Hepatocyte (in vitro differentiated cells): Measurements from ENCODE around the gene SYNRG. TPM values are rescaled to one million over a fixed set of nuclear protein-coding genes. Genes with fewer than 3 reads are reported as not detected.
A peak's percentile ranks its signal among the peaks of the same experiment; 100 is the strongest.

Experiments
- DNase-seq: peaks from one replicate; pipeline ENCODE4 v3.0.0-alpha.2; 2016; ENCODE audit warnings: low spot score
- H2AFZ ChIP-seq: fragments of 200-600 bp; sonication (generic); 2 replicates; pipeline ENCODE4 v1.6.0; 2016; ENCODE audit warnings: antibody characterized with exemption, mild to moderate bottlenecking
- H3K27ac ChIP-seq: fragments of 200-600 bp; sonication (generic); 2 replicates; pipeline ENCODE4 v1.5.1; 2016; ENCODE audit warnings: mild to moderate bottlenecking
- H3K27me3 ChIP-seq: fragments of 200-600 bp; sonication (generic); 2 replicates; pipeline ENCODE4 v1.6.1; 2016
- H3K36me3 ChIP-seq: fragments of 200-600 bp; sonication (generic); replicated peaks from 2 replicates; pipeline ENCODE4 v1.5.1; 2016; ENCODE audit warnings: low read depth; ENCODE audit not compliant: insufficient read depth
- H3K4me1 ChIP-seq: fragments of 200-600 bp; sonication (generic); 2 replicates; pipeline ENCODE4 v1.5.1; 2016; ENCODE audit warnings: mild to moderate bottlenecking, moderate library complexity; ENCODE audit not compliant: insufficient read depth
- H3K4me2 ChIP-seq: fragments of 200-600 bp; sonication (generic); 2 replicates; pipeline ENCODE4 v1.6.0; 2016
- H3K4me3 ChIP-seq: fragments of 200-600 bp; sonication (generic); 2 replicates; pipeline ENCODE4 v1.5.1; 2016; ENCODE audit warnings: mild to moderate bottlenecking
- H3K79me2 ChIP-seq: fragments of 200-600 bp; sonication (generic); 2 replicates; pipeline ENCODE4 v1.6.0; 2017; ENCODE audit warnings: mild to moderate bottlenecking
- H3K9me2 ChIP-seq: fragments of 200-600 bp; sonication (generic); replicated peaks from 2 replicates; pipeline ENCODE4 v1.6.0; 2017; ENCODE audit warnings: mild to moderate bottlenecking; ENCODE audit not compliant: insufficient read depth
- H3K9me3 ChIP-seq: fragments of 200-600 bp; sonication (generic); 2 replicates; pipeline ENCODE4 v1.5.1; 2016; ENCODE audit warnings: low read depth, mild to moderate bottlenecking
- H4K20me1 ChIP-seq: fragments of 200-600 bp; sonication (generic); 2 replicates; pipeline ENCODE4 v1.6.0; 2016; ENCODE audit warnings: mild to moderate bottlenecking; ENCODE audit not compliant: insufficient read depth, poor library complexity, severe bottlenecking
- CTCF ChIP-seq: fragments of 200-600 bp; sonication (generic); IDR thresholded peaks from 2 replicates; pipeline ENCODE4 v1.5.1; 2016; ENCODE audit warnings: antibody characterized with exemption, mild to moderate bottlenecking; ENCODE audit not compliant: poor library complexity
- EZH2 ChIP-seq: fragments of 200-600 bp; sonication (generic); IDR thresholded peaks from 2 replicates; pipeline ENCODE4 v1.6.1; 2016; ENCODE audit warnings: antibody characterized with exemption, mild to moderate bottlenecking, borderline replicate concordance
- EZH2phosphoT487 ChIP-seq: fragments of 200-600 bp; sonication (generic); IDR thresholded peaks from one replicate; pipeline ENCODE4 v1.6.1; 2018; ENCODE audit warnings: antibody characterized with exemption, mild to moderate bottlenecking, low read depth, moderate library complexity; ENCODE audit not compliant: unreplicated experiment, severe bottlenecking
- WGBS: methylation state at CpG from one replicate; pipeline ENCODE4 v1.1.6; 2016; ENCODE audit warnings: low lambda C conversion rate; ENCODE audit errors: missing lambda C conversion rate; 5-methylcytosine and 5-hydroxymethylcytosine counted together
- polyA plus RNA-seq: library from polyadenylated mRNA; unstranded; fragments of >200 nt; fragmentation: Nextera tagmentation; extraction: Ambion mirVana; gene quantifications from 2 replicates; pipeline ENCODE4 v1.2.1, GENCODE V29; 2016
- total RNA-seq: library from RNA; depleted of rRNA; stranded (reverse); fragments of >200 nt; gene quantifications from 2 replicates; pipeline ENCODE4 v1.2.3, GENCODE V29; 2014

SYNRG gene
- total and polyA plus RNA-seq, 2 experiments from 2014 or later = 20.7 to 21.6 TPM

GRCh38 chr17:37547986-37548385 is 61.2 kb downstream of the SYNRG start:
- no peak overlapping the region for H2AFZ ChIP-seq
- H3K4me2 ChIP-seq = no peak overlapping the region
- no peak overlapping the region for H3K27ac ChIP-seq
- no peak overlapping the region for H3K4me3 ChIP-seq
- peaks cover 8% of the 10 kb centered on the region for H3K4me1 ChIP-seq
- no peak for TF ChIP-seq EZH2phosphoT487
- no peak for TF ChIP-seq CTCF
- TF ChIP-seq EZH2 = no peak
- DNase-seq = no peak
- H3K36me3 ChIP-seq = no peaks in the 10 kb centered on the region
- peaks cover 14% of the 10 kb centered on the region for H4K20me1 ChIP-seq
- no peaks in the 10 kb centered on the region for H3K27me3 ChIP-seq
- WGBS = 73% methylated on average over 1 of the region's 1 CpG
- peaks cover 53% of the 10 kb centered on the region for H3K79me2 ChIP-seq
- no peaks in the 10 kb centered on the region for H3K9me2 ChIP-seq
- no peaks in the 10 kb centered on the region for H3K9me3 ChIP-seq

- Histone ChIP-seq H2AFZ (no peak overlapping the region), H3K9me2 (no peaks in the 10 kb centered on the region), H3K27me3 (no peaks in the 10 kb centered on the region), H4K20me1 (peaks cover 11% of the 10 kb centered on the region), H3K36me3 (no peaks in the 10 kb centered on the region), H3K9me3 (no peaks in the 10 kb centered on the region), H3K4me1 (peaks cover 8% of the 10 kb centered on the region), H3K4me3 (no peak overlapping the region), H3K79me2 (peaks cover 49% of the 10 kb centered on the region), H3K4me2 (peak overlapping the region; percentile 2), H3K27ac (no peak overlapping the region)
- WGBS = 65% methylated on average over 3 of the region's 3 CpGs
- DNase-seq = no peak
- TF ChIP-seq CTCF = no peak
- no peak for TF ChIP-seq EZH2phosphoT487
- no peak for TF ChIP-seq EZH2
These were observed 62.9 kb downstream of the SYNRG start for GRCh38 chr17:37546302-37546701.

GRCh38 chr17:37545486-37545885 is 63.7 kb downstream of the SYNRG start:
- 91% methylated on average over 2 of the region's 2 CpGs for WGBS
- peaks cover 7% of the 10 kb centered on the region for H4K20me1 ChIP-seq
- peaks cover 8% of the 10 kb centered on the region for H3K4me1 ChIP-seq
- TF ChIP-seq EZH2 (no peak), EZH2phosphoT487 (no peak), CTCF (no peak)
- H3K36me3 ChIP-seq = no peaks in the 10 kb centered on the region
- DNase-seq = no peak
- H3K9me3 ChIP-seq = no peaks in the 10 kb centered on the region
- H3K27ac ChIP-seq = no peak overlapping the region
- no peaks in the 10 kb centered on the region for H3K27me3 ChIP-seq
- H3K79me2 ChIP-seq = peaks cover 42% of the 10 kb centered on the region
- no peaks in the 10 kb centered on the region for H3K9me2 ChIP-seq
- no peak overlapping the region for H3K4me3 ChIP-seq
- no peak overlapping the region for H2AFZ ChIP-seq
- peak overlapping the region; percentile 2 for H3K4me2 ChIP-seq

GRCh38 chr17:37543637-37544052 is 65.6 kb downstream of the SYNRG start:
- TF ChIP-seq EZH2phosphoT487 (no peak), EZH2 (no peak), CTCF (no peak)
- Histone ChIP-seq H3K27ac (peak overlapping the region; percentile 12), H3K9me3 (no peaks in the 10 kb centered on the region), H2AFZ (no peak overlapping the region), H3K4me2 (no peak overlapping the region), H3K4me1 (peaks cover 8% of the 10 kb centered on the region), H3K27me3 (no peaks in the 10 kb centered on the region), H3K36me3 (peaks cover 4% of the 10 kb centered on the region), H4K20me1 (peaks cover 4% of the 10 kb centered on the region), H3K4me3 (no peak overlapping the region), H3K79me2 (peaks cover 25% of the 10 kb centered on the region), H3K9me2 (no peaks in the 10 kb centered on the region)
- 75% methylated on average over 2 of the region's 2 CpGs for WGBS
- DNase-seq = no peak
